NCI-H526 (cell line): ENCODE data around the gene SPACA6.

ENCODE experiments used
- DNase-seq, 2 experiments: peaks; one replicate each; lab custom pipeline; 2025; lab: John Stamatoyannopoulos, UW

The SPACA6 gene

GRCh38 chr19:51706296-51706695 lies 13.2 kb downstream of the SPACA6 start:
- no peak for DNase-seq

GRCh38 chr19:51706885-51707284 lies 13.8 kb downstream of the SPACA6 start:
- no peak for DNase-seq

GRCh38 chr19:51708811-51709210 lies 15.7 kb downstream of the SPACA6 start:
- no peak for DNase-seq

GRCh38 chr19:51709575-51709974 lies 16.4 kb downstream of the SPACA6 start:
- DNase-seq: no peak

- no peak for DNase-seq
These were observed 17.0 kb downstream of the SPACA6 start for GRCh38 chr19:51710163-51710562.

GRCh38 chr19:51711702-51712101 lies 18.6 kb downstream of the SPACA6 start:
- DNase-seq: no peak

GRCh38 chr19:51712461-51713081 lies 19.4 kb downstream of the SPACA6 start:
- peak; percentile 72 to 89 for DNase-seq

- DNase-seq: no peak
These were observed 20.5 kb downstream of the SPACA6 start for GRCh38 chr19:51713319-51714285.

GRCh38 chr19:51714848-51715247 lies 21.7 kb downstream of the SPACA6 start:
- DNase-seq: no peak

GRCh38 chr19:51715850-51716249 lies 22.7 kb downstream of the SPACA6 start:
- DNase-seq: no peak

- no peak for DNase-seq
These were observed 23.8 kb downstream of the SPACA6 start for GRCh38 chr19:51716925-51717324.

- DNase-seq: no peak
These were observed 26.3 kb downstream of the SPACA6 start for GRCh38 chr19:51719251-51719988.

- DNase-seq: peak; percentile 60 to 70
These were observed 28.8 kb downstream of the SPACA6 start for GRCh38 chr19:51721905-51722304.

GRCh38 chr19:51722492-51722891 lies 29.4 kb downstream of the SPACA6 start:
- DNase-seq: peak; percentile 74 to 79

GRCh38 chr19:51724543-51724942 lies 31.4 kb downstream of the SPACA6 start:
- peak in 1 of 2 experiments; percentile 46 for DNase-seq

- no peak for DNase-seq
These were observed 32.9 kb downstream of the SPACA6 start for GRCh38 chr19:51726049-51726448.

GRCh38 chr19:51727349-51727880 lies 34.3 kb downstream of the SPACA6 start:
- no peak for DNase-seq

GRCh38 chr19:51729781-51730180 lies 36.7 kb downstream of the SPACA6 start:
- DNase-seq: no peak

GRCh38 chr19:51733742-51734522 lies 40.8 kb downstream of the SPACA6 start:
- DNase-seq: no peak

GRCh38 chr19:51735759-51736449 lies 42.8 kb downstream of the SPACA6 start:
- DNase-seq: no peak

GRCh38 chr19:51737389-51737788 lies 44.3 kb downstream of the SPACA6 start:
- no peak for DNase-seq
